Activated CD8-positive, alpha-beta T cell treated with anti-CD3 and anti-CD28 coated beads for 36 hours (primary cell): ENCODE measurements around the gene SF1. TPM values are rescaled to one million over a fixed set of nuclear protein-coding genes. Genes with fewer than 3 reads are reported as not detected.

Source experiments
- ATAC-seq: fragments of 200-7000 bp; cut with Tn5 transposase; one replicate; pipeline ENCODE4 v1.10.0; 2021; ENCODE audit warnings: mild to moderate bottlenecking, moderate library complexity
- CTCF ChIA-PET: fragments of 350-600 bp; sonication (Branson Sonifier 250); formaldehyde crosslinking; loops from one replicate; lab custom pipeline; 2021; ENCODE audit warnings: antibody characterized with exemption; lab: Charles Lee
- POLR2A ChIA-PET: fragments of 350-600 bp; sonication (Branson Sonifier 250); formaldehyde crosslinking; loops from one replicate; lab custom pipeline; 2021; ENCODE audit warnings: antibody characterized with exemption; lab: Charles Lee
- DNase-seq: peaks from one replicate; pipeline ENCODE4 v3.0.0-alpha.2; 2020
- H3K27ac Mint-ChIP-seq: one replicate; pipeline ENCODE4 v1.8.0; 2021; ENCODE audit warnings: mild to moderate bottlenecking, mixed read lengths
- H3K27me3 Mint-ChIP-seq: one replicate; pipeline ENCODE4 v1.8.0; 2021; ENCODE audit warnings: mixed read lengths
- H3K36me3 Mint-ChIP-seq: one replicate; pipeline ENCODE4 v1.8.0; 2021; ENCODE audit warnings: low read depth, mixed read lengths
- H3K4me1 Mint-ChIP-seq: one replicate; pipeline ENCODE4 v1.8.0; 2021; ENCODE audit warnings: low read depth, mixed read lengths
- H3K4me3 Mint-ChIP-seq: one replicate; pipeline ENCODE4 v1.8.0; 2021; ENCODE audit warnings: mild to moderate bottlenecking, moderate library complexity, mixed read lengths
- H3K9me3 Mint-ChIP-seq: one replicate; pipeline ENCODE4 v1.8.0; 2021; ENCODE audit warnings: mixed read lengths
- intact Hi-C: fragments of 100-400 bp; cut with micrococcal nuclease; formaldehyde crosslinking; loops from one replicate; pipeline ENCODE4 v1.10.0; 2022
- total RNA-seq, 2 experiments: library from RNA; stranded (reverse); gene quantifications; one replicate each; pipeline ENCODE4 v1.2.3, GENCODE V29; 2021
- TF ChIP-seq, protein P1 (sequence below): fragments of 200-600 bp; IDR thresholded peaks from one replicate; pipeline ENCODE4 v1.8.0; 2022; ENCODE audit warnings: antibody characterized with exemption, mild to moderate bottlenecking

SF1 gene
- total RNA-seq, 2 experiments from 2014 or later, result 325 to 342 TPM

DNA sequence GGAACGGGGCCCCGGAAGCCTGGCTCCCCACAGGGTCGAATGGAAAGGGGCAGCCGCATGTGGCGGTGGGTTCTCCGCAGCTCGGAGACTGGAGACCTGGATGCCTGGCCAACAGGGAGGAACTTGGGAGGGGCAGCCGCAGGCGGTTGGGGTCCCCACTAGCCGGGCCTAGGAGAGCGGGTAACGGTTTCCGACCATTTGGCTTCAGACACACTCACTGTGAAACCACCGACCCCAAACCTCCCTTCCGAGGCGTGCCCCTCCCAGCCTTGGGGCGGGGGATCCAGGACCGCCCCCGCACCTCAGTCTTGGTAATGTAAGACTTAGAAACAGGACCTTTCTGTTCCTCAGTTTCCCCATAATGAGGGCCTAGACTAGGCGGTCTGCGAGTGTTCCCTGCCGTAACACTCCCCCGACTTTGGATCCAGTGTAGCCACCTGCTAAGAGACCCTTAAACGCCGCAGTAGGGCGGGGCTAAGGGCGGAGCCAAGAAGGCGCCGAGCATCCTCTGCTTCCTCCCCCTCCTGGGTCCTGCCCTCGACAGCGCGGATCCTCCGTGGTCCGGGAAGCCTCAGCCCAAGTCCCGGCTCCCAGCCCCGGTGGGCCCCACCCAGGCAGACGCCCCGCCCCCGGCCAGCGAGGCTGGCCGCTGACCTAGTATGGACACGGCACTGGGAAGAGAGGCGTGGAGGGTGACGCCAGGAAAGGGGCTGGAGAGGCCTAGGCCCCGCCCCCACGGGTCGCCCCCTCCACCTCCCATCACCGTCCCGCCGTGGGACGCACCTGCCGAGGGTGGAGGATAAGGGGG is 32.6 kb downstream of the SF1 start:
- TF ChIP-seq, protein P1, sequence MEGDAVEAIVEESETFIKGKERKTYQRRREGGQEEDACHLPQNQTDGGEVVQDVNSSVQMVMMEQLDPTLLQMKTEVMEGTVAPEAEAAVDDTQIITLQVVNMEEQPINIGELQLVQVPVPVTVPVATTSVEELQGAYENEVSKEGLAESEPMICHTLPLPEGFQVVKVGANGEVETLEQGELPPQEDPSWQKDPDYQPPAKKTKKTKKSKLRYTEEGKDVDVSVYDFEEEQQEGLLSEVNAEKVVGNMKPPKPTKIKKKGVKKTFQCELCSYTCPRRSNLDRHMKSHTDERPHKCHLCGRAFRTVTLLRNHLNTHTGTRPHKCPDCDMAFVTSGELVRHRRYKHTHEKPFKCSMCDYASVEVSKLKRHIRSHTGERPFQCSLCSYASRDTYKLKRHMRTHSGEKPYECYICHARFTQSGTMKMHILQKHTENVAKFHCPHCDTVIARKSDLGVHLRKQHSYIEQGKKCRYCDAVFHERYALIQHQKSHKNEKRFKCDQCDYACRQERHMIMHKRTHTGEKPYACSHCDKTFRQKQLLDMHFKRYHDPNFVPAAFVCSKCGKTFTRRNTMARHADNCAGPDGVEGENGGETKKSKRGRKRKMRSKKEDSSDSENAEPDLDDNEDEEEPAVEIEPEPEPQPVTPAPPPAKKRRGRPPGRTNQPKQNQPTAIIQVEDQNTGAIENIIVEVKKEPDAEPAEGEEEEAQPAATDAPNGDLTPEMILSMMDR, result no peak
- peaks cover 25% of the 10 kb centered on the region for H3K4me1 Mint-ChIP-seq
- DNase-seq (peak; percentile 87), ATAC-seq (peak; percentile 61)
- peak overlapping the region; percentile 73 for H3K4me3 Mint-ChIP-seq
- H3K36me3 Mint-ChIP-seq, result peaks cover 6% of the 10 kb centered on the region
- peak overlapping the region; percentile 89 for H3K27ac Mint-ChIP-seq
- CTCF ChIA-PET, result interaction anchor here (1.6 to 6.8 kb wide), 8 partner anchors 12 to 56 kb away, joined by 4 to 54 read pairs (median 12); no protein-coding TSS in a partner anchor
- POLR2A ChIA-PET, result interaction anchor here (0.7 to 16.1 kb wide), 5 partner anchors 22 to 253 kb away, joined by 3 to 331 read pairs (median 3); partner anchors contain the start of genes MEN1, PYGM and SF1
- no peaks in the 10 kb centered on the region for H3K27me3 Mint-ChIP-seq
- no peaks in the 10 kb centered on the region for H3K9me3 Mint-ChIP-seq
- intact Hi-C loops, result loop anchor here (10.0 kb wide), 1 partner anchor 61 kb away; no protein-coding TSS in a partner anchor

DNA sequence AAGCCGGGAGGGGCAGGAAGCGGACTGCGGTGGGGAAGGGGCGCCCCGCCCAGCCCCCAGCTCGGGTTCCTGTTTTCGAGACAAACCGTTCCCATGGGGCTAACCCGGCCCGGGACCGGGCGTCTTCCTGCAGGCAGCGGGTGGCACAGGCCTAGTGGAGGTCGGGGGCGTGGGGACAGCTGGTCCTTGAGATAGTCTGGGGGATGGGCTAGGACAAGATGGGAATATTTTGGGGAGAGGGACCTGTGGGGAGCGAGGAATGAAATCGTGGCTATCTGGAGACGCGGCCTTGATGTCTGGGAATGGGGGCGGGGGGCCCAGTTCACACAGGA is 33.2 kb downstream of the SF1 start:
- CTCF ChIA-PET, result interaction anchor here (1.6 to 6.8 kb wide), 6 partner anchors 11 to 55 kb away, joined by 4 to 54 read pairs (median 22); no protein-coding TSS in a partner anchor
- TF ChIP-seq, protein P1, result no peak
- DNase-seq, result peak; percentile 78
- H3K27me3 Mint-ChIP-seq, result no peaks in the 10 kb centered on the region
- peaks cover 21% of the 10 kb centered on the region for H3K4me1 Mint-ChIP-seq
- H3K27ac Mint-ChIP-seq, result peak overlapping the region; percentile 89
- H3K4me3 Mint-ChIP-seq, result peak overlapping the region; percentile 73
- intact Hi-C loops, result loop anchor here (10.0 kb wide), 1 partner anchor 60 kb away; no protein-coding TSS in a partner anchor
- no peaks in the 10 kb centered on the region for H3K9me3 Mint-ChIP-seq
- H3K36me3 Mint-ChIP-seq, result peaks cover 2% of the 10 kb centered on the region
- peak; percentile 18 for ATAC-seq
- POLR2A ChIA-PET, result interaction anchor here (1.1 to 16.1 kb wide), 4 partner anchors 22 to 66 kb away, joined by 3 to 331 read pairs (median 3); partner anchors contain the start of genes MEN1, PYGM and SF1

DNA sequence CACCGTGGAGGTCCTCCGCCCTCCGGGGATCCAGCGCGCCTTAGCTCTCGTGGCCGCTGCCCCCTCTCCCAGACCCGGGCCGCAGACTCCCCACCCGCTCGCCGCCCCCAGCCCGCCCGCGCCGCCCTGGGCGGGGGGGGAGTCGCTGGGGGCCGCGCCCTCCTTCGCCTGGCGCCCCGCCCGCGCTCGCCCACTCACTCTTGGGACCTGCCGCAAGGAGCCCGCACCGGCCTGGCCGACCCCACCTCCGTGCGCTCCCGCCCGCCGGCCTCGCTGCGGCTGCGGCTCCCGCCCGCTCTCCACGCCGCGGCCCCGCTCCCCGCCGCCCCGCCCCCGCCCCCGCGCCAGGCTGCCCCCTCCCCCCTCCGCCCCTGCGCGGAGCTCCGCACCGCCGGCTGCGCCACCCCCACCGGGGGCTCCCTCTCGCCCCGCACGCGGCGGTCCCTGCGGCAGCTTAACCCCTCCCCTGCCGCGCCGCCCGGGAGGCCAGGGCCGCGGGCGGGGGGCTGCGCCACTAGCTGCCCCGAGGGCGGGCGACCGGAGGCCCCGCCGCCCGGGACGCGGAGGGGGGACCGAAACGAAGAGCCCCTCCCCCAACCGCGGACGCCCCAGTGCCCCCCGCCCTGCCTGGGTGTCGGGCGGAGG is 33.7 kb downstream of the SF1 start:
- ChIA-PET CTCF (interaction anchor here (0.7 to 6.8 kb wide), 16 partner anchors 11 to 391 kb away, joined by 3 to 54 read pairs (median 5); partner anchors contain the start of genes EHD1, PYGM and SF1), POLR2A (interaction anchor here (1.1 to 16.1 kb wide), 4 partner anchors 23 to 66 kb away, joined by 3 to 331 read pairs (median 3); partner anchors contain the start of genes MEN1, PYGM and SF1)
- Mint-ChIP-seq H3K9me3 (no peaks in the 10 kb centered on the region), H3K4me3 (peak overlapping the region; percentile 73), H3K4me1 (peaks cover 19% of the 10 kb centered on the region), H3K27ac (no peak overlapping the region), H3K27me3 (no peaks in the 10 kb centered on the region), H3K36me3 (no peaks in the 10 kb centered on the region)
- intact Hi-C loops, result loop anchor here (10.0 kb wide), 1 partner anchor 60 kb away; no protein-coding TSS in a partner anchor
- DNase-seq (peak; percentile 40), ATAC-seq (no peak)
- TF ChIP-seq, protein P1, result no peak

DNA sequence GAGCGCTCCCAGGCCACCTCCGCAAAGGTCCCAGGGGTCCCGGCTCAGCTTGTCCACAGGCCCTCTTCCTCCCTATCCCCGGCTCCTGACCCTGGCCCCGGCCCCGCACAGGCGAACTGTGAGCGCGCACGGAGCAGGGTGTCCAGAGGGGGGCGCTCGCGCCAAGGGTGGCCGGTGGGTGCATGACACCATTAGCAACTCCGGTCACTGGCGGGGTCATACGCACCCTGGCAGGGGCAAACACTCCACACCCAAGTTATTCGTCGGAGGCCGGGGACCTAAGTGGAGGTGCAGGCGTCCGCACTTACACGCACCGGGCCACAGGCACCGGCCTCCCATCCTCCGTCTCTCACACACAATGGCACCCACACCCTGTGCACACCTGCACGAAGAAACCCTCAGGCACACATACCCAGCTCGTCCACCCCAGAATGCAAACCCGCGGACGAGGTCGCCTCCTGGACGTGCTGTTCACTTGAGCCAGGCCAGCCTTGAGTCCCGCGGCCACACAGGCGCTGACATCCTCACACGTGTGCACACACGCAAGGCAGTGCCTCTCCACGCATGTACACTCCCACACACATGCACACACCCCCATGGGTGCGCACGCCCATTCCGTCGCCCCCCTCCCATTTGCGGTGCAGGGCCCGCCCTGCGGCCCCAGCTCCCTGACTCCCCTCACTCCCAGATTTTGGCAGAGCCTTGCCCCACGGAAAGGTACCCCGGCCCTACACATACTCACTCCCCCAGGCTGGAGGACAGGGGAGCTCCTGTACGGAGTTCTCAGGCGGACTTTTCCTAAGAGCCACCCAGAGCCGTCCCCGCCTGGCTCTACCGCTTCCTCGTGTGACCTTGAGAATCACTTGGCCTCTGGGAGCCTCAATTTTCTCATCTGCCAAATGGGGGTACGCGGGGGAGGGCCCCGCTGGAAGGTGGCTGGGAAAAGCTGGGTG is 34.5 kb downstream of the SF1 start, which contains the start of gene RASGRP2:
TSS of gene RASGRP2 (minus strand) at position 552 of the 953 bp plus-strand sequence. CDS start 1,276 bp downstream, outside the sequence.
- H3K27me3 Mint-ChIP-seq, result no peaks in the 10 kb centered on the region
- peaks cover 20% of the 10 kb centered on the region for H3K4me1 Mint-ChIP-seq
- ChIA-PET POLR2A (interaction anchor here (1.1 to 16.1 kb wide), 6 partner anchors 23 to 120 kb away, joined by 3 to 331 read pairs (median 3); partner anchors contain the start of genes MEN1, PYGM and SF1), CTCF (interaction anchor here (0.6 to 6.8 kb wide), 19 partner anchors 10 to 391 kb away, joined by 3 to 54 read pairs (median 5); partner anchors contain the start of genes EHD1, PYGM and SF1)
- ATAC-seq, result peak; percentile 59
- DNase-seq, result peak; percentile 90
- TF ChIP-seq, protein P1, result peak; percentile 47
- H3K36me3 Mint-ChIP-seq, result no peaks in the 10 kb centered on the region
- peak within 1 kb of the TSS; percentile 22 for H3K27ac Mint-ChIP-seq
- peak within 1 kb of the TSS; percentile 65 for H3K4me3 Mint-ChIP-seq
- intact Hi-C loops, result loop anchor here (10.0 kb wide), 1 partner anchor 59 kb away; no protein-coding TSS in a partner anchor
- no peaks in the 10 kb centered on the region for H3K9me3 Mint-ChIP-seq
